Measurements from ENCODE around the gene WNT5B. TPM values are rescaled to one million over a fixed set of nuclear protein-coding genes. Genes with fewer than 3 reads are reported as not detected.

WNT5B gene
- polyA plus RNA-seq, 4 donors, result 5.8 to 7.2 (median 6.3) TPM

DNA sequence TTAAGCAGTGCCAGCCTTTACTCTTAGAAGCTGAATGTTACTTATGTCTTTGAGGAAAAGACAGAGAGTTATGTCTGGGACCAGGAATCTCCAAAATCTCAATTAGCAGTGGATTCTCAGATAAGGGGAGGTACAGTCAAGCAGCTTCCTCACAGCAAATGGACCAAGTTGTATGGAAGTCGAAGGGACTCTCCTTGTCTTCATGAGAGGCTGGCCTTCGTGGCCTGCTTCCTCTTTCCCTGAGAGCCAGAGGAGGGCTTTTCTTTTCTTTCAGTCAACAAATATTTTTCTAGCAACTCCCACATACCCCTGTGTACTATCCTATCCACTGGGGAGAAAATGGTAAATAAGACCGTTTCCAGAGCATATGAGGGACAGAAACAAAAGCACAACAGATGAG, 6.6 kb upstream of the WNT5B start:
- no peak for DNase-seq (ENCODE audit: low read depth in 4 of 4, low spot score in 3 of 4)

- no peak for DNase-seq (ENCODE audit: low read depth in 4 of 4, low spot score in 3 of 4)
Measured at GRCh38 chr12:1629338-1630132, 504 bp downstream of the WNT5B start.

GRCh38 chr12:1630133-1630826, 1.2 kb downstream of the WNT5B start:
- DNase-seq (ENCODE audit: low read depth in 4 of 4, low spot score in 3 of 4), result no peak

DNA sequence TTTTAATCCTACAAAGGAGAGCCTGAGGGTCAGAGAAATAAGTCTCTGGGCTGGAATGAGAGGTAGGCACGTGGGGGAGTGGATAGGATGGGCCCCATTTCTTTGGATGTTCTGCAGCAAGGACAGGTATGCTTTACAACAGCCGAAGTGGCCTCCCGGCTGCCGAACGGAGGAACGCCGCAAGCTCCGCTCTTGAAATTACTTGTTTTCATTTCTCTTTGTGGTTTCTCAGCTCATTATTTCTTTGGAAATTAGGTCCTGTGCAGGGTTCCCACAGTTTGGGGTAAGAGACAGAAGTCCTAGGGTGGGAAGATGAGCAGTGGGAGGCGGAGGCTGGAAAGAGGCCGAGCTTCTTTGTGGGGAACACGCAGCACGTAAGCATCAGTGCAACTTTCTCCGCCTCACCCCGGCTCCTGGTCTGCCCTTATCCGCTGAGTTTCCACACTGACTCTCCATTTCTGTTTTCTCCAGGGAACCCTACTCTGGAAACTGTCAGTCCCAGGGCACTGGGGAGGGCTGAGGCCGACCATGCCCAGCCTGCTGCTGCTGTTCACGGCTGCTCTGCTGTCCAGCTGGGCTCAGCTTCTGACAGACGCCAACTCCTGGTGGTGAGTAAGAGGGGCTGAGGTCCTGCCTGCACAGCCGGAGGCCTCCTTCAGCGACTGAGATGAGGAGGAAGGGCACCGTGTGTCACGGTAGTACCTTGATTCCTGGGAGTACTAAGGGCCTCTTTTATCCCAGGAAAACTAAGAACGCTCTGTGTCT, 2.0 kb downstream of the WNT5B start:
- no peak for DNase-seq (ENCODE audit: low read depth in 4 of 4, low spot score in 3 of 4)

DNA sequence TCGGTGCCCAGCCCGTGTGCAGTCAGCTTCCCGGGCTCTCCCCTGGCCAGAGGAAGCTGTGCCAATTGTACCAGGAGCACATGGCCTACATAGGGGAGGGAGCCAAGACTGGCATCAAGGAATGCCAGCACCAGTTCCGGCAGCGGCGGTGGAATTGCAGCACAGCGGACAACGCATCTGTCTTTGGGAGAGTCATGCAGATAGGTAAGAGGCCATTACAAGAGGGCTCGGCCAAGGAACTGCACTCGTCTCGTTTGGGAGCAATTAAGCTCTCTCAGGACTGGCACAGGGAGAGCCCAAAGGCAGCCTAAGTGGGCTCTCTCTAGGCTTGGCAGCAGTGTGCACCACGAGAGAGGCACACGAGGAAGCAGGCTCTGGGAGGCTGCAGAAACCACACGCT, 3.7 kb downstream of the WNT5B start:
- DNase-seq (ENCODE audit: low read depth in 4 of 4, low spot score in 3 of 4), result no peak

GRCh38 chr12:1633459-1633858, 4.4 kb downstream of the WNT5B start:
- DNase-seq (ENCODE audit: low read depth in 4 of 4, low spot score in 3 of 4), result no peak

DNA sequence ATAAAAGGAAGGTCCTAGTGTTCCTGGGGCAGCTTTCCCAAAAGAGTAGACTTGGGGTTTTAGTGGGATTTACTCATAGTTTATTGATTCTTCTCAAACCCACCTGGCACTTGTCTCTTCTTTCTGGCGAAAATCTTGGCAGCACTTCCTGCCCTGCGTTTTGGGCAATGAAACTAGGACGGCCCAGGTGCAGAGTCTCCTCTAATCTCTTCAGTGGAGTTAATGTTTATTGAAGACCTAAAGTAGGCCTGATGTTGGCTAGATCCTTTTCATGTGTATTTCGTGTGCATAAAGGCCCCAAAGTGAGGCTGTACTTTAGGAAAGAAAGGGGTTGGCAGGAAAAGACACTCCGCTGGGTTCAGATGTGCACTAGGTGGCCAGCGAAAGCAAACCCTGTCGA, 5.1 kb downstream of the WNT5B start:
- DNase-seq (ENCODE audit: low read depth in 4 of 4, low spot score in 3 of 4), result no peak

DNA sequence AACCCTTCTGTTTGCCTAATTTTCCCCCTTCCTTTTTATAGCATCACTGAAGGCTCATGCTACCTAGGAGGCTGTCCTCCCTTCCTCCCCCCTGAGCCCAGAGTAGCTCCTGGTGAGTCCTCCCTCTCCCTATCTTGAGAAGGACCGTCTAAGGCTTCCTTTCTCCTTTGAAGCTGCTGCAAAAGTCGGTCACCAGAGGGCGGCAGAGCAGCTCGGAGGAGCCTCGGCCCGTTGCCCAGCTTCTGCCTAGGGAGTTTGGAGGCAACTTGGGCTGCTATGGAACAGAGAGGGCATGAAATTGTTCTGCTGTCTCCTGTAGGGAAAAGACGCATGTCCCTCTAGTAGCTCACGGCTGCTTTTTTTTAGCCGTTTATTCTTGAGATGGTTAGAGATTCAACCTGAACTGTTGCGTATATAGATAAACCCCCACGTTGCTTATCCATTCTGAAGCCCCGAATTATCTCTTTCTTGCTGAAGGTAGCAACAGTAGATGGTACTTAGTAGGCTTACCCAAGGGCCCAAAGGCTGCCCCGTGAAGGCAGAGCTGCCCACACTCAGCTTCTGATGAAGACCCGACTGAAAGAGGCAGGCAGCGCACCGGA, 5.7 kb downstream of the WNT5B start:
- DNase-seq (ENCODE audit: low read depth in 4 of 4, low spot score in 3 of 4), result no peak

- no peak for DNase-seq (ENCODE audit: low read depth in 4 of 4, low spot score in 3 of 4)
Measured at GRCh38 chr12:1635301-1636095, 6.5 kb downstream of the WNT5B start.

GRCh38 chr12:1638203-1638602, 9.2 kb downstream of the WNT5B start:
- DNase-seq (ENCODE audit: low read depth in 4 of 4, low spot score in 3 of 4), result no peak

- no peak for DNase-seq (ENCODE audit: low read depth in 4 of 4, low spot score in 3 of 4)
Measured at GRCh38 chr12:1639538-1639937, 10.5 kb downstream of the WNT5B start.

GRCh38 chr12:1640328-1641234, 11.6 kb downstream of the WNT5B start:
- DNase-seq (ENCODE audit: low read depth in 4 of 4, low spot score in 3 of 4), result no peak

- DNase-seq (ENCODE audit: low read depth in 4 of 4, low spot score in 3 of 4), result no peak
Measured at GRCh38 chr12:1642513-1642912, 13.5 kb downstream of the WNT5B start.

- DNase-seq (ENCODE audit: low read depth in 4 of 4, low spot score in 3 of 4), result no peak
Measured at GRCh38 chr12:1643043-1643442, 14.0 kb downstream of the WNT5B start.

DNA sequence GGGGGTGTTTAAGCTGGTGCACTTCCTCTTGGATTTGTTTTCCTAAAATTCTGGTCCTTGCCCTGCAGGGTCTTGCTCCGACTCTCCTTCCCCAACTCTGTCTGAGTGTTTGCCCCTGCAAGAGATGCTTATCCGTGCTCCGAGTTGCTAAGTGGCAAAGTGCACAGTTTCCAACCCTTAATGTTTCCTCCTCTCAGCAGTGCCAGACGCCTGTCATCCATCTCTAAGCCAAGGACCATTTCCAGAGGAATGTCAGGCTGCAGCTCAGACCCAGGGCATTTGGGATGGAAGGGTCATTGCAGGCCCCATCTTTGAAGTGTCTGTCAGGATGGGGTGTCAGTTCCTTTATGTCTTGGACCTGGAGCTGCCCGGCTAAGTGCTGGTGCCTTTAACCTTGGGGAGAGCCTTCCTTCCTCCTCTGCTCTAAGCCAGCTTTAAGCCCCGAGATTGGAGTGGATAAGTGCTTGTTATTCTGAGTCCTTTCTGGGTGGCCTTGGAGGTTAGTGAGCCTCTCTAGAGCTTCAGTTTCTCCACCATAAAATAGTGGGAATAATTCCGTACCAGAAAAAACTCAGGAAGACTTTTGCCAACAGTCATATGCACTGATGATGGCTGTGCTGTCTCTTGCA, 15.0 kb downstream of the WNT5B start:
- no peak for DNase-seq (ENCODE audit: low read depth in 4 of 4, low spot score in 3 of 4)

DNA sequence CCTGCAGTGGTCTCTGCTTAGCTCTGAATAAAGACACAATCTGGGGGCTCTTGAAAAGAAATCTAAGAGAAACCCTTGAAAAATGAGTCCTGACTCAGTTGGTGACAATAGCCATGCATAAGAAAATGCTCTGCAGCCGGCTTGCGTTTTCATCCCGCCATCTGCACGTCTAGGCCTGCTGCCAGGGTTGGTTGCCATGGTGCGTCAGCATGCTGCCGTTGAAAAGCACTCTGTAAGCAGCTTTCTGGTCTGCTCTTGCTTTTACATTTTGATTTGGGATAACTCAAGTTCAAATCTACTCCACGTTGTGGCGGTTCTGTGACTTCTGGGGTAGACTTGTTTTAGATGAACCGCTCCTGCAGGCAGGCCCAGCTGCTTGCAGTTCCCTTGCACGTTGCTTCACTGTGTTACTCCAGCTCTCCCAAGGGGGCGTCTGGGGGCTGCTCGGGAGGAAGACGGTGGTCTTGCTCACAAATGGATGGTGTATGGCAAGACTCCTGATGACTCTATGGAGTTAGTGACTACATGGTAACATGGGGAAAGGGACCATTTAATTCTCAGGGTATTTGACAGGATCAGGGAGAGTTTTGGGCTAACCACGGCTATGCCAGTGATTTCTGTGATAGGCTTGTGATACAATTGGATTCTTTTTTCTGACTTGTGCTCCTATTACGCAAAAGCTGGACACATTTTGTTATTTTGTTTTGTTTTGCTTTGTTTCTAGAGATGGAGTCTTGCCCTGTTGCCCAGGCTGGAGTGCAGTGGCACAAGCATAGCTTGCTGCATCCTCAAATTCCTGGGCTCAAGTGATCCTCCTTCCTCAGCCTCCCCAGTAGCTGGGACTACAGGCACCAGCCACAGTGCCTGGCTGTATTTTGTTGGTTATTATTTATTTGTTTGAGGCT, 15.8 kb downstream of the WNT5B start:
- DNase-seq (ENCODE audit: low read depth in 4 of 4, low spot score in 3 of 4), result no peak

- no peak for DNase-seq (ENCODE audit: low read depth in 4 of 4, low spot score in 3 of 4)
Measured at GRCh38 chr12:1645819-1646218, 16.8 kb downstream of the WNT5B start.

Measured in right renal pelvis (tissue), 4 donors.